Cardiac muscle cell (in vitro differentiated cells and primary cell): Measurements from ENCODE around the gene MCAT. TPM values are rescaled to one million over a fixed set of nuclear protein-coding genes. Genes with fewer than 3 reads are reported as not detected.

Experiments
- DNase-seq, 2 donors: peaks; one replicate each; pipeline versions ENCODE4 v3.0.0 to v3.0.0-alpha.2; 2010 to 2017; ENCODE audit warnings: low read depth in 1 of 2, low spot score in 1 of 2
- H3K27ac ChIP-seq: fragments of 200-600 bp; sonication (generic); 2 replicates; pipeline ENCODE4 v1.5.1; 2016
- H3K27me3 ChIP-seq: fragments of 200-600 bp; sonication (generic); 2 replicates; pipeline ENCODE4 v1.6.0; 2016; ENCODE audit warnings: control low read depth
- H3K36me3 ChIP-seq: fragments of 200-600 bp; sonication (generic); 2 replicates; pipeline ENCODE4 v1.5.1; 2016; ENCODE audit warnings: control low read depth
- H3K4me1 ChIP-seq: fragments of 200-600 bp; sonication (generic); 2 replicates; pipeline ENCODE4 v1.8.1; 2017; ENCODE audit warnings: low read depth, mild to moderate bottlenecking, mixed run types
- H3K4me3 ChIP-seq: fragments of 200-600 bp; sonication (generic); 2 replicates; pipeline ENCODE4 v1.5.1; 2016; ENCODE audit warnings: mild to moderate bottlenecking
- H3K9me3 ChIP-seq: fragments of 200-600 bp; sonication (generic); 2 replicates; pipeline ENCODE4 v1.5.1; 2017; ENCODE audit warnings: low read depth, mild to moderate bottlenecking, control low read depth
- polyA plus RNA-seq: library from polyadenylated mRNA; unstranded; fragments of >200 nt; fragmentation: Nextera tagmentation; extraction: Ambion mirVana; gene quantifications from 2 replicates; pipeline ENCODE4 v1.2.1, GENCODE V29; 2016
- total RNA-seq: library from RNA; depleted of rRNA; stranded (reverse); fragments of >200 nt; gene quantifications from 2 replicates; pipeline ENCODE4 v1.2.3, GENCODE V29; 2016
- TF ChIP-seq, protein P1 (sequence below): IDR thresholded peaks from 2 replicates; pipeline ENCODE4 v1.5.1; 2012; ENCODE audit warnings: low read depth, mild to moderate bottlenecking, low read length

MCAT gene
- total and polyA plus RNA-seq, 2 experiments from 2014 or later: 46.8 to 47.1 TPM

DNA sequence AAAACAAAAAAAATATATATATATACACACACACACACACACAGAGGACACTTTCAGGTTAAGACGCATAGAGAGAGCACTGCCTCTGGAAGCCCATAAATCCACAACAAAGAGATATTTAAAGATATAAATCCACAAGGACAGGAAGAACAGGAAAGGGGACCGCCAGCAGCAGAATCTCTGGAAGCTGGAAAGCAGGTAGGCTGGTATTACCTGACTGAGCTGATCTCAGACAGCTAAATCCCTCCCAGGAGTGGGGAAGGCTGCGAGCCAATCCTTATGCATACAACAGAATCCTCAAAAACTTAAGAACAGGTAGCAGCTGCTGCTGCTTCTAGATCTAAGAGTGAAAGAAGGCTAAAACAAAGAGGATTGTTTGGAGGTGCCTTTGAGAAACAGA lies 1.8 kb upstream of the MCAT start:
- TF ChIP-seq, protein P1, sequence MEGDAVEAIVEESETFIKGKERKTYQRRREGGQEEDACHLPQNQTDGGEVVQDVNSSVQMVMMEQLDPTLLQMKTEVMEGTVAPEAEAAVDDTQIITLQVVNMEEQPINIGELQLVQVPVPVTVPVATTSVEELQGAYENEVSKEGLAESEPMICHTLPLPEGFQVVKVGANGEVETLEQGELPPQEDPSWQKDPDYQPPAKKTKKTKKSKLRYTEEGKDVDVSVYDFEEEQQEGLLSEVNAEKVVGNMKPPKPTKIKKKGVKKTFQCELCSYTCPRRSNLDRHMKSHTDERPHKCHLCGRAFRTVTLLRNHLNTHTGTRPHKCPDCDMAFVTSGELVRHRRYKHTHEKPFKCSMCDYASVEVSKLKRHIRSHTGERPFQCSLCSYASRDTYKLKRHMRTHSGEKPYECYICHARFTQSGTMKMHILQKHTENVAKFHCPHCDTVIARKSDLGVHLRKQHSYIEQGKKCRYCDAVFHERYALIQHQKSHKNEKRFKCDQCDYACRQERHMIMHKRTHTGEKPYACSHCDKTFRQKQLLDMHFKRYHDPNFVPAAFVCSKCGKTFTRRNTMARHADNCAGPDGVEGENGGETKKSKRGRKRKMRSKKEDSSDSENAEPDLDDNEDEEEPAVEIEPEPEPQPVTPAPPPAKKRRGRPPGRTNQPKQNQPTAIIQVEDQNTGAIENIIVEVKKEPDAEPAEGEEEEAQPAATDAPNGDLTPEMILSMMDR: no peak
- H3K9me3 ChIP-seq: no peaks in the 10 kb centered on the region
- no peaks in the 10 kb centered on the region for H3K4me1 ChIP-seq
- H3K36me3 ChIP-seq: peaks cover 5% of the 10 kb centered on the region
- H3K27ac ChIP-seq: no peak overlapping the region
- H3K4me3 ChIP-seq: no peak overlapping the region
- DNase-seq: no peak
- H3K27me3 ChIP-seq: peaks cover 3% of the 10 kb centered on the region

DNA sequence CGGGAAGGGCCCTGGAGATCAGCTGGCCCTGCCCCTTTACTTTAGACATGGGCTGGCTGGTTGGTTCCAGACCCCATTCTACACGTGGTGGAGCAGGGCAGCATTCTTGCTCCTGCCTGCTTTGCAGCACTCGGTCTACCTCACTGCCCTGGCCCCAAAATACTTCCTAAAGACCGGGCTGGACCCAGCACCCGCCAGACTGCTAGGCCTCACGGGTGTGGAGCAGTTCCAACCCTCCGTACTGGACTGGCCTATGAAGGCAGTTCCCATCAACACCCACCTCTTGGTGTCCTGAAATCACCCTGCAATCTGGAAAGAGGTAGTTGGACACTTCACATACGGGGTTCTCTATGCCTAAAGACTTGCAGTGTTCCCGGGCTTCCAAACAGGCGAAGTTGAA lies 6.4 kb downstream of the MCAT start:
- H3K4me1 ChIP-seq: no peaks in the 10 kb centered on the region
- H3K27ac ChIP-seq: peak overlapping the region; percentile 49
- H3K36me3 ChIP-seq: peaks cover 30% of the 10 kb centered on the region
- TF ChIP-seq, protein P1: no peak
- H3K27me3 ChIP-seq: no peaks in the 10 kb centered on the region
- no peaks in the 10 kb centered on the region for H3K9me3 ChIP-seq
- no peak overlapping the region for H3K4me3 ChIP-seq
- DNase-seq: no peak

DNA sequence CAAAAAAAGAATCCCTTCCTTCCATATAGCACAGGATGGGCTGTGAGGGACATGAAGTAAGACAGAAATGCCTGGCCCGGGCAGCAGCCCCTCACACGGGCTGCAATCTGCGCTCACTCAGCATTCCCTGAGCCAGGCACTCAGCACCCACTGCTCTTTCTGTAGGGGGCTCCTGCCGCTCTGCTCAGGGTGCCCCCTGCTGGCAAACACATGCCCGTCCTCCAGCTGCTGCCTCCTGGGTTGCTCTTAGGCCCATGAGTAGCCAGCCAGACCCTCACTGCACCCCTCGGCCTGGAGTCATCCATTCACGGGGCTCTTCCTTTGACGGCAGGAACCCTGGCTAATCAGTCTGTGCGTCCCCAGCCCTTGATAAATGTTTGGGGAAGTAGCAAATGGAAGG lies 6.9 kb downstream of the MCAT start:
- TF ChIP-seq, protein P1: peak; percentile 77
- Histone ChIP-seq H3K9me3 (no peaks in the 10 kb centered on the region), H3K36me3 (peaks cover 30% of the 10 kb centered on the region), H3K27ac (peak overlapping the region; percentile 49), H3K27me3 (no peaks in the 10 kb centered on the region), H3K4me1 (no peaks in the 10 kb centered on the region), H3K4me3 (no peak overlapping the region)
- DNase-seq: peak; percentile 57 to 78

DNA sequence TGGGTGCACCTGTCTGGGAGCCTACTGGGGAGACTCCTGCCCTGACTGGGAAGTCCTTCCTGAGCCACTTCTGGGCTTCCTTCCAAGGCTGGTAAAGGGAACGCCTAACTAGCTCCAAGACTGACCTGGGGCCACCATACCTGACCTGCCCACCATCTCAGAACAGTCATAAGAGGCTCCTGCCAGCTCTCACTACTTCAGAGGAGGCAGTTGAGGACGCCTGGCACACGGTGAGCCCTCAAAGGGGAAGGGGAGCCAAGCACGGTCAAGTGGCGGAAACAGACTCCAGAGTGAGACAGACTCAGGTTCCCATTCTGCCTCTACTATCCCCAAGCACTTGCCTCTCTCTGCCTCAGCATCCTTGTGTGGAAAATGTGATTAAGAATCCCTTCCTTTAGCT lies 7.6 kb downstream of the MCAT start:
- TF ChIP-seq, protein P1: no peak
- no peak for DNase-seq
- no peaks in the 10 kb centered on the region for H3K27me3 ChIP-seq
- H3K4me3 ChIP-seq: no peak overlapping the region
- H3K4me1 ChIP-seq: no peaks in the 10 kb centered on the region
- no peak overlapping the region for H3K27ac ChIP-seq
- H3K9me3 ChIP-seq: no peaks in the 10 kb centered on the region
- peaks cover 30% of the 10 kb centered on the region for H3K36me3 ChIP-seq

DNA sequence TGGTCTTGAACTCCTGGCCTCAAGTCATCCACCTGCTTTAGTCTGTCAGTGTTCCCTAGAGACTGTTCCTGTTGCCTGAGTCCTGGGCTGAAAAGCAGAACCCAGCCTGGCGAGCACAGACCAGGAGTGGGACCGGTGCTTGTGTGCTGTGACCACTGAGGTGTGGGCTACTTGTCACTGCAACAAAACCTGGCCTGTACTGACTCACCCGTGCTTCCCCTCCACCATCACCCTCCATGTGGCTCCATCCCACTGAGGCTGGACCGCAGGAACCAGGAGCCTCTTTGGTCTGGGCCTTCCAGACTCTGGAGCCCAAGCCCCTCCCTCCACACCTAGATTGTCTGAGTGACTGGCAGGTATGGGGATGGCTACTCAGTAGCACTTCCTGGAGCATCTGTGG lies 8.6 kb downstream of the MCAT start:
- TF ChIP-seq, protein P1: no peak

DNA sequence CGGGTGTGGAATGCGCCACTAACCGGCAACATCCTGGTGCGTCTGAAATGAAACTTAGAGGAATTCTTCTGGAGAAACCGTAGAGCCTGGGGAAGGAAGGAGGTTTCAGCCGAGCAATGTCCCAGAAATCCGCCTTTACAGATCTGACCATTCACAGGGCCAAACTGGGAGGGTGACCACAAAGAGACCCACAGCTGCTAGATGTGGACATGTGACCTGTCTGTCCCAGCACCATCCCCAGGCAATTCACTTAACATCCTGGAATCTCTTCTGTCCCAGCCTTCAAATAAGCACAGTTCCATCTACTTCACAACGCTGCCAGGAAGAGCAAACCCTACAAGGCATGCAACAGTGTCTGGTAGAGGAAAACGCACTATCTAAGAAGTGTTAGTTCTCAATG lies 9.8 kb downstream of the MCAT start:
- Histone ChIP-seq H3K4me3 (no peak overlapping the region), H3K27me3 (no peaks in the 10 kb centered on the region), H3K36me3 (peaks cover 21% of the 10 kb centered on the region), H3K9me3 (no peaks in the 10 kb centered on the region), H3K27ac (no peak overlapping the region), H3K4me1 (no peaks in the 10 kb centered on the region)
- TF ChIP-seq, protein P1: no peak
- DNase-seq: no peak

More for the DNA sequence above, 8.6 kb downstream of the MCAT start:
- H3K9me3 ChIP-seq: no peaks in the 10 kb centered on the region
- H3K36me3 ChIP-seq: peaks cover 21% of the 10 kb centered on the region
- DNase-seq: no peak
- no peak overlapping the region for H3K27ac ChIP-seq
- no peaks in the 10 kb centered on the region for H3K27me3 ChIP-seq
- H3K4me3 ChIP-seq: no peak overlapping the region
- no peaks in the 10 kb centered on the region for H3K4me1 ChIP-seq
